Mesenchymal stem cell (in vitro differentiated cells and primary cell): Measurements from ENCODE around the gene LRRC7.

Experiments
- DNase-seq: peaks from one replicate; pipeline ENCODE4 v3.0.0-alpha.2; 2013
- H2AFZ ChIP-seq: one replicate; pipeline ENCODE4 v1.6.1; 2013; ENCODE audit warnings: low read depth, mild to moderate bottlenecking, control low read depth, inconsistent platforms, low read length, moderate library complexity
- H2AK5ac ChIP-seq: 2 replicates; pipeline ENCODE4 v1.6.1; 2013; ENCODE audit warnings: low read length, moderate library complexity, mild to moderate bottlenecking, inconsistent platforms; ENCODE audit not compliant: severe bottlenecking
- H2BK120ac ChIP-seq: one replicate; pipeline ENCODE4 v1.6.1; 2013; ENCODE audit warnings: low read depth, mild to moderate bottlenecking, inconsistent platforms, low read length, moderate library complexity
- H2BK12ac ChIP-seq, 2 experiments: one replicate each; pipeline ENCODE4 v1.6.1; 2013; ENCODE audit warnings: inconsistent platforms in 2 of 2, low read length in 2 of 2, mild to moderate bottlenecking in 2 of 2, moderate library complexity in 2 of 2, control low read depth in 1 of 2
- H2BK15ac ChIP-seq: one replicate; pipeline ENCODE4 v1.6.1; 2013; ENCODE audit warnings: mild to moderate bottlenecking, low read depth, inconsistent platforms; ENCODE audit not compliant: poor library complexity, severe bottlenecking
- H2BK5ac ChIP-seq: 2 replicates; pipeline ENCODE4 v1.6.1; 2013; ENCODE audit warnings: low read depth, mild to moderate bottlenecking, low read length, control low read depth, inconsistent platforms; ENCODE audit not compliant: poor library complexity, severe bottlenecking
- H3K14ac ChIP-seq, 2 experiments: one replicate each; pipeline ENCODE4 v1.6.1; 2013; ENCODE audit warnings: inconsistent platforms in 2 of 2, low read length in 2 of 2, control low read depth in 1 of 2, mild to moderate bottlenecking in 1 of 2, moderate library complexity in 1 of 2
- H3K18ac ChIP-seq, 2 experiments: one replicate each; pipeline ENCODE4 v1.6.1; 2013; ENCODE audit warnings: inconsistent platforms in 2 of 2, low read length in 2 of 2, control low read depth in 1 of 2, low read depth in 1 of 2, mild to moderate bottlenecking in 1 of 2
- H3K23ac ChIP-seq, 2 experiments: one replicate each; pipeline ENCODE4 v1.6.1; 2013; ENCODE audit warnings: inconsistent platforms in 2 of 2, low read length in 2 of 2, mild to moderate bottlenecking in 2 of 2, moderate library complexity in 2 of 2, control low read depth in 1 of 2
- H3K27ac ChIP-seq: 2 replicates; pipeline ENCODE4 v1.5.1; 2013; ENCODE audit warnings: mild to moderate bottlenecking, moderate library complexity, low read length, control low read depth, inconsistent platforms; ENCODE audit not compliant: poor library complexity, severe bottlenecking
- H3K27me3 ChIP-seq, 2 experiments: 2 replicates each; pipeline versions ENCODE4 v1.6.1 to v1.7.0; 2013; ENCODE audit warnings: low read length in 2 of 2, mild to moderate bottlenecking in 2 of 2, moderate library complexity in 2 of 2, control low read depth in 1 of 2, inconsistent platforms in 1 of 2; ENCODE audit not compliant: control insufficient read depth in 1 of 2, insufficient read depth in 1 of 2
- H3K36me3 ChIP-seq, 2 experiments: 2 replicates each; pipeline versions ENCODE4 v1.6.1 to v1.7.0; 2013; ENCODE audit warnings: low read length in 2 of 2, control low read depth in 1 of 2, inconsistent platforms in 1 of 2, low read depth in 1 of 2, mild to moderate bottlenecking in 1 of 2; ENCODE audit not compliant: insufficient read depth in 2 of 2, control insufficient read depth in 1 of 2
- H3K4ac ChIP-seq, 2 experiments: one replicate each; pipeline ENCODE4 v1.6.1; 2013; ENCODE audit warnings: inconsistent platforms in 2 of 2, low read length in 2 of 2, mild to moderate bottlenecking in 2 of 2, moderate library complexity in 2 of 2, control low read depth in 1 of 2, low read depth in 1 of 2
- H3K4me1 ChIP-seq: 2 replicates; pipeline ENCODE4 v1.6.1; 2013; ENCODE audit warnings: low read depth, low read length, control low read depth; ENCODE audit not compliant: control insufficient read depth, insufficient read depth
- H3K4me2 ChIP-seq: 2 replicates; pipeline ENCODE4 v1.6.1; 2013; ENCODE audit warnings: low read length, mild to moderate bottlenecking, inconsistent platforms; ENCODE audit not compliant: poor library complexity, severe bottlenecking
- H3K4me3 ChIP-seq, 2 experiments: 2 replicates each; pipeline versions ENCODE4 v1.5.1 to v1.7.0; 2013; ENCODE audit warnings: low read length in 2 of 2, mild to moderate bottlenecking in 2 of 2, control low read depth in 1 of 2, low read depth in 1 of 2; ENCODE audit not compliant: insufficient read depth in 1 of 2
- H3K79me1 ChIP-seq: replicated peaks from 2 replicates; pipeline ENCODE4 v1.6.1; 2013; ENCODE audit warnings: mild to moderate bottlenecking, control low read depth, low read length, inconsistent platforms; ENCODE audit not compliant: poor library complexity, severe bottlenecking
- H3K9ac ChIP-seq: 2 replicates; pipeline ENCODE4 v1.7.0; 2013; ENCODE audit warnings: mild to moderate bottlenecking, low read length, moderate library complexity
- H3K9me3 ChIP-seq: 2 replicates; pipeline ENCODE4 v1.7.0; 2013; ENCODE audit warnings: mild to moderate bottlenecking, low read length; ENCODE audit not compliant: control insufficient read depth
- H4K8ac ChIP-seq: one replicate; pipeline ENCODE4 v1.6.1; 2013; ENCODE audit warnings: inconsistent platforms, mild to moderate bottlenecking, low read length, moderate library complexity
- H4K91ac ChIP-seq: one replicate; pipeline ENCODE4 v1.6.1; 2013; ENCODE audit warnings: mild to moderate bottlenecking, low read length, inconsistent platforms
- WGBS: methylation state at CpG from one replicate; pipeline ENCODE4 v1.1.7; 2013; ENCODE audit warnings: mixed read lengths; 5-methylcytosine and 5-hydroxymethylcytosine counted together

Gene LRRC7

DNA sequence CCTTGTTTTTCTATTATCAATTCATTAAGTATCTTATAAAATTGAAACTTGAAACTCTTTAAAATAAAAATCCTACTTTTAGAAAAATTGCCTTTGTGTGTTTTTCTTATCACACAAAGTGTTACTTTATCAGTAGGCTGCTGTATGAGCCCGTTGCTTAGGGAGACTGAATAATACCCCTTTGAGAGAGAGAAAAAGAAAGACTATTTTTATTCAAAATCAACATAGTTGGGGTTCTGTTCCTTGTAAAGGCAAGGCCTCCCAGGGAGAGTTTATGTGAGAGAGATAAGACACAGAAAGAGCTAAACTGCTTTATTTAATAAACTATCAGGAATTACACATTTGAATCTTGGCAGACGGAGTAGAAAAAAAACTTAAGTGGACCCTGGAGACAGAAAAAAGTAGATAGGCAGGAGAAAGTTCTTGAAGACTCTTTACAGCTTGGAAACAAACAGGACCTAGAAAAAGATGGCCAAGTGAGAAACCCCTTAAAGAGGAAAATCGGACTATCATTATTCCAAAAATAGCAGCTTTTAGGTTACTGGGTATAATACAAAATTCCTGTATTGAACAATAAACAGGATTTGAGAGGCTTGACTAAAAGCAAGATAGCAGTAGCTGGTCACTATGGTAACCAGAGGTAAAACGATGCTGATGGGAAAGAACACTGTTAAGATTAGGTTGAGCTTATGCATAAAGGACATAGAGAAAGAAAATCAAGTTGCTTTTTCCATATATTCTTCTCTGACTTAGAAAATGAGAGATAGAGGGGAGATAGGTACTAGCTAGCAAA lies 170.9 kb downstream of the LRRC7 start:
- no peak overlapping the region for H3K18ac ChIP-seq
- H4K8ac ChIP-seq = no peak overlapping the region
- no peak overlapping the region for H3K4ac ChIP-seq
- no peak overlapping the region for H3K23ac ChIP-seq
- H2AFZ ChIP-seq = no peak overlapping the region
- no peaks in the 10 kb centered on the region for H3K4me1 ChIP-seq
- DNase-seq = peak; percentile 46
- H4K91ac ChIP-seq = no peak overlapping the region
- no peak overlapping the region for H2BK5ac ChIP-seq
- no peaks in the 10 kb centered on the region for H3K9me3 ChIP-seq
- H3K14ac ChIP-seq = no peak overlapping the region
- no peaks in the 10 kb centered on the region for H3K36me3 ChIP-seq
- H2BK15ac ChIP-seq = no peak overlapping the region
- H3K4me3 ChIP-seq = no peak overlapping the region
- H3K27ac ChIP-seq = no peak overlapping the region
- H3K9ac ChIP-seq = no peak overlapping the region
- no peak overlapping the region for H2BK120ac ChIP-seq
- H3K79me1 ChIP-seq = no peaks in the 10 kb centered on the region
- H2BK12ac ChIP-seq = no peak overlapping the region
- H3K4me2 ChIP-seq = no peak overlapping the region
- H2AK5ac ChIP-seq = no peak overlapping the region
- 68% methylated on average over 2 of the region's 4 CpGs for WGBS
- H3K27me3 ChIP-seq = no peaks in the 10 kb centered on the region

DNA sequence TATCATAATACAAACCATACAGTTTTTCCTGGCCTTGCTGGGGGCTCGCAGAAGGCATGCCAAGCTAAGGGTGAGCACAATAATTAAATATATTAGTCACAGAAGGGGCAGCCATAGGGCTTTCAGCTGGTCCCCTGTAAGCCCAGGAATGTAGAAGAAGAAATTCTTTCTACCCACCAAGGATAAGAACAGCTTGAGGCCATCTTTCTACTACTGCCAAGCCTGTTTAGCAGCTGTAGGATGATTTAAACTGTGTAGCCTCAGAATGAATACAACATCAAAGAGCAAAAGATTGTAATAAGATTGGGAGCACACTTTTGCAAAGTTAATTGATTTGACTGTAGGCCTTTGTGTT lies 171.5 kb downstream of the LRRC7 start:
- Histone ChIP-seq H3K23ac (no peak overlapping the region), H3K9me3 (no peaks in the 10 kb centered on the region), H4K91ac (no peak overlapping the region), H3K18ac (no peak overlapping the region), H3K4me3 (no peak overlapping the region), H3K36me3 (no peaks in the 10 kb centered on the region), H3K27me3 (no peaks in the 10 kb centered on the region), H3K9ac (no peak overlapping the region), H4K8ac (no peak overlapping the region), H3K79me1 (no peaks in the 10 kb centered on the region), H2BK5ac (no peak overlapping the region), H2AK5ac (no peak overlapping the region), H3K27ac (no peak overlapping the region), H3K4ac (no peak overlapping the region), H2BK15ac (no peak overlapping the region), H2BK120ac (no peak overlapping the region), H2AFZ (no peak overlapping the region), H2BK12ac (no peak overlapping the region), H3K14ac (no peak overlapping the region), H3K4me1 (no peaks in the 10 kb centered on the region), H3K4me2 (no peak overlapping the region)
- DNase-seq = peak; percentile 17
- WGBS = 60% methylated on average over 1 of the region's 1 CpG

DNA sequence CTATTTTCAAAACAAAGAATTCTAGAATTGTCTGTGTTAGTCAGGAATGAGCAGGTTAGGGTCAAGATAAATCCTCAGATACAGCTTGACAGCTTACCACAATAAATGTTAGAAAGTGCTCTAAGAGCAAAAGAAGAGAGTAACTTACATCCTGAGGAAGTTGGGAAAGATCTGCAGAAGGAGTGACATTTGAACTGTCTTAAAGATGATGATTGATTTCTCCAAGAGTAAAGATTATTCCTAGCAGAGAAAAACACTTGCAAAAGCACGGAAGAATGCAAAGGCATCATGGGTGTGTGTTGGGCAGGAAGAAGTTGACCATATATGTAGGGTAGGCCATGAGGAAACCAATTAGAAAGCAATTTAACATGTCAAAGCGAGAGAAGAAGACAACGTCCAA lies 175.4 kb downstream of the LRRC7 start:
- DNase-seq = peak; percentile 62
- H4K8ac ChIP-seq = no peak overlapping the region
- H2BK15ac ChIP-seq = no peak overlapping the region
- H3K14ac ChIP-seq = no peak overlapping the region
- H3K79me1 ChIP-seq = no peaks in the 10 kb centered on the region
- H3K4ac ChIP-seq = no peak overlapping the region
- no peak overlapping the region for H3K4me2 ChIP-seq
- H3K9me3 ChIP-seq = no peaks in the 10 kb centered on the region
- H3K23ac ChIP-seq = no peak overlapping the region
- H3K4me3 ChIP-seq = no peak overlapping the region
- H4K91ac ChIP-seq = no peak overlapping the region
- no peak overlapping the region for H3K27ac ChIP-seq
- no peaks in the 10 kb centered on the region for H3K36me3 ChIP-seq
- no peaks in the 10 kb centered on the region for H3K4me1 ChIP-seq
- H3K18ac ChIP-seq = no peak overlapping the region
- H2AK5ac ChIP-seq = no peak overlapping the region
- no peak overlapping the region for H2BK5ac ChIP-seq
- H2BK12ac ChIP-seq = no peak overlapping the region
- 26% methylated on average over 3 of the region's 3 CpGs for WGBS
- no peak overlapping the region for H2BK120ac ChIP-seq
- H3K9ac ChIP-seq = no peak overlapping the region
- no peak overlapping the region for H2AFZ ChIP-seq
- H3K27me3 ChIP-seq = no peaks in the 10 kb centered on the region

DNA sequence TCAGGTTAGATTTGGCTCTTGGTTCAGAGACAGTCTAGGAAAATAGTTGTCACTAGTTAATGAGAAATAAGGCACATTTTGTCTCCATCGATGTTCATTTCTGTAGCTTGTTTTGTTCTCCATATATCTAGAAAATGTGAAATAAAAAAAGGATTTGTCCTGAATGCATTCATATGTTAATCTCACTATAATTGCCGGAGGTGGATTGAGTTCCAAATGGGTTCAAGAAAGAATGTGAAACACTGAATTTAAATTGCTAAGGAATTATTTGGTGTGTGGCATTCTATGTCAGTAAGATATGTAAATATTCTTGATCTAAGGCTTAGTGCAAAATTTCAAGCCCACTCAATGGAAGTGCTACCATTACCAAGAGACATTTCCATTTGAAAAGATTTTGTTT lies 176.7 kb downstream of the LRRC7 start:
- no peak overlapping the region for H2BK12ac ChIP-seq
- DNase-seq = no peak
- no peaks in the 10 kb centered on the region for H3K36me3 ChIP-seq
- no peak overlapping the region for H2AK5ac ChIP-seq
- no peaks in the 10 kb centered on the region for H3K79me1 ChIP-seq
- no peak overlapping the region for H3K27ac ChIP-seq
- no peak overlapping the region for H3K18ac ChIP-seq
- H3K9me3 ChIP-seq = no peaks in the 10 kb centered on the region
- no peaks in the 10 kb centered on the region for H3K27me3 ChIP-seq
- no peak overlapping the region for H3K9ac ChIP-seq
- H4K91ac ChIP-seq = no peak overlapping the region
- no peak overlapping the region for H3K4me3 ChIP-seq
- H3K4me1 ChIP-seq = no peaks in the 10 kb centered on the region
- no peak overlapping the region for H3K23ac ChIP-seq
- no peak overlapping the region for H2BK5ac ChIP-seq
- no peak overlapping the region for H3K4me2 ChIP-seq
- no peak overlapping the region for H2AFZ ChIP-seq
- 100% methylated on average over 2 of the region's 2 CpGs for WGBS
- no peak overlapping the region for H3K14ac ChIP-seq
- H3K4ac ChIP-seq = no peak overlapping the region
- H4K8ac ChIP-seq = no peak overlapping the region
- H2BK15ac ChIP-seq = no peak overlapping the region
- H2BK120ac ChIP-seq = no peak overlapping the region
